HepG2 (cell line): ENCODE results near the gene RNF126. TPM values are rescaled to one million over a fixed set of nuclear protein-coding genes. Genes with fewer than 3 reads are reported as not detected.
A peak's percentile ranks its signal among the peaks of the same experiment; 100 is the strongest.

Experiments
- CCDC6 ChIP-seq: sonication (generic); formaldehyde crosslinking; IDR thresholded peaks from 2 replicates; pipeline ENCODE4 v1.8.1; 2022; ENCODE audit warnings: mild to moderate bottlenecking, missing genetic modification reagents, moderate library complexity
- CENPX ChIP-seq: sonication (generic); formaldehyde crosslinking; IDR thresholded peaks from 2 replicates; pipeline ENCODE4 v1.9.0; 2021; ENCODE audit warnings: mild to moderate bottlenecking, missing genetic modification reagents, moderate library complexity
- CSRNP2 ChIP-seq: sonication (generic); formaldehyde crosslinking; conservative IDR thresholded peaks from 2 replicates; pipeline ENCODE4 v1.8.0; 2022; ENCODE audit warnings: low read depth, missing genetic modification reagents
- DZIP1 ChIP-seq: sonication (generic); formaldehyde crosslinking; IDR thresholded peaks from 2 replicates; pipeline ENCODE4 v1.5.0; 2020; ENCODE audit warnings: mild to moderate bottlenecking, missing genetic modification reagents
- ERF ChIP-seq: IDR thresholded peaks from 2 replicates; pipeline ENCODE4 v1.6.1; 2018; ENCODE audit warnings: missing biosample characterization, missing genetic modification reagents
- FOXJ3 ChIP-seq: sonication (generic); formaldehyde crosslinking; IDR thresholded peaks from 2 replicates; pipeline ENCODE4 v1.4.0; 2020; ENCODE audit warnings: missing genetic modification reagents, mild to moderate bottlenecking, borderline replicate concordance
- FOXM1 ChIP-seq: sonication (generic); formaldehyde crosslinking; IDR thresholded peaks from 2 replicates; pipeline ENCODE4 v1.5.0; 2020; ENCODE audit warnings: missing genetic modification reagents
- FOXP1 ChIP-seq, 2 experiments: fragments of 450-650 bp in 1 of 2; IDR thresholded peaks; 2 replicates each; pipeline ENCODE4 v1.6.1; 2017 to 2018; ENCODE audit warnings: antibody characterized with exemption in 1 of 2
- KDM3A ChIP-seq: IDR thresholded peaks from 2 replicates; pipeline ENCODE4 v1.6.1; 2018; ENCODE audit warnings: low read depth, missing compliant biosample characterization
- MAFG ChIP-seq: sonication (generic); formaldehyde crosslinking; IDR thresholded peaks from 2 replicates; pipeline ENCODE4 v1.5.1; 2020; ENCODE audit warnings: mild to moderate bottlenecking, missing genetic modification reagents
- MAX ChIP-seq: IDR thresholded peaks from 2 replicates; pipeline ENCODE4 v1.6.1; 2012; ENCODE audit warnings: inconsistent platforms
- NBN ChIP-seq: fragments of 450-650 bp; conservative IDR thresholded peaks from 2 replicates; pipeline ENCODE4 v1.6.1; 2017
- PHF8 ChIP-seq: sonication (generic); formaldehyde crosslinking; IDR thresholded peaks from 2 replicates; pipeline ENCODE4 v1.5.0; 2020; ENCODE audit warnings: missing genetic modification reagents
- PLRG1 ChIP-seq: fragments of 450-650 bp; conservative IDR thresholded peaks from 2 replicates; pipeline ENCODE4 v1.6.1; 2016
- STAG1 ChIP-seq: sonication (generic); formaldehyde crosslinking; IDR thresholded peaks from 2 replicates; pipeline ENCODE4 v1.4.0; 2020; ENCODE audit warnings: missing genetic modification reagents
- ZBTB7A ChIP-seq: sonication (generic); formaldehyde crosslinking; IDR thresholded peaks from 2 replicates; pipeline ENCODE4 v1.8.0; 2022; ENCODE audit warnings: mild to moderate bottlenecking, missing genetic modification reagents
- ZNF101 ChIP-seq: sonication (generic); formaldehyde crosslinking; IDR thresholded peaks from 2 replicates; pipeline ENCODE4 v1.4.0; 2020; ENCODE audit warnings: mild to moderate bottlenecking, low read depth, missing genetic modification reagents, borderline replicate concordance
- ZNF264 ChIP-seq: sonication (generic); formaldehyde crosslinking; IDR thresholded peaks from 2 replicates; pipeline ENCODE4 v1.4.0; 2020; ENCODE audit warnings: missing genetic modification reagents
- ZNF644 ChIP-seq: IDR thresholded peaks from 2 replicates; pipeline ENCODE4 v1.6.1; 2016; ENCODE audit warnings: low read depth
- ZNF816 ChIP-seq: sonication (generic); formaldehyde crosslinking; IDR thresholded peaks from 2 replicates; pipeline ENCODE4 v1.8.0; 2022; ENCODE audit warnings: missing genetic modification reagents, mild to moderate bottlenecking, borderline replicate concordance
- polyA plus RNA-seq, 8 experiments: library from polyadenylated mRNA; depleted of rRNA in 3 of 8; stranded (reverse) in 7 of 8; unstranded in 1 of 8; fragments of >200 nt; fragmentation: Illumina TruSeq in 4 of 8; extraction: Trizol in 4 of 8; gene quantifications; 2 replicates each; pipeline versions ENCODE4 v1.2.1 to v1.2.3, GENCODE V29; 2011 to 2016; ENCODE audit warnings: low read depth in 4 of 8, missing spikeins in 1 of 8, mixed read lengths in 1 of 8; ENCODE audit not compliant: insufficient read depth in 1 of 8
- total RNA-seq, 5 experiments: library from RNA; depleted of rRNA; stranded (reverse); fragments of >200 nt; fragmentation: Illumina TruSeq; extraction: Trizol; gene quantifications; 2 replicates each; pipeline ENCODE4 v1.2.3, GENCODE V29; 2016; ENCODE audit warnings: low read depth in 1 of 5
- TF ChIP-seq, protein P1 (sequence below): sonication (generic); formaldehyde crosslinking; IDR thresholded peaks from 2 replicates; pipeline ENCODE4 v1.5.0; 2020; ENCODE audit warnings: mild to moderate bottlenecking, missing genetic modification reagents, moderate library complexity
- TF ChIP-seq, protein P2 (sequence below): sonication (generic); formaldehyde crosslinking; IDR thresholded peaks from 2 replicates; pipeline ENCODE4 v1.4.0; 2020; ENCODE audit warnings: missing genetic modification reagents, borderline replicate concordance

Gene RNF126
- total and polyA plus RNA-seq, 2 of the 13 experiments (the other 11 are each of a cell fraction or from before 2014, with no cell fraction given) = 23.2 to 34.0 TPM

- TF ChIP-seq MAFG = no peak
- peak; percentile 9 for TF ChIP-seq STAG1
- TF ChIP-seq KDM3A = no peak; the same call in 1 of the 2 replicates
- peak; percentile 40 for TF ChIP-seq ERF (CRISPR knock-in tag)
- no peak for TF ChIP-seq ZNF101 (CRISPR knock-in tag)
- no peak for TF ChIP-seq PLRG1
- no peak for TF ChIP-seq ZNF644
- TF ChIP-seq PHF8 (CRISPR knock-in tag) = peak; percentile 16
- TF ChIP-seq, protein P1, sequence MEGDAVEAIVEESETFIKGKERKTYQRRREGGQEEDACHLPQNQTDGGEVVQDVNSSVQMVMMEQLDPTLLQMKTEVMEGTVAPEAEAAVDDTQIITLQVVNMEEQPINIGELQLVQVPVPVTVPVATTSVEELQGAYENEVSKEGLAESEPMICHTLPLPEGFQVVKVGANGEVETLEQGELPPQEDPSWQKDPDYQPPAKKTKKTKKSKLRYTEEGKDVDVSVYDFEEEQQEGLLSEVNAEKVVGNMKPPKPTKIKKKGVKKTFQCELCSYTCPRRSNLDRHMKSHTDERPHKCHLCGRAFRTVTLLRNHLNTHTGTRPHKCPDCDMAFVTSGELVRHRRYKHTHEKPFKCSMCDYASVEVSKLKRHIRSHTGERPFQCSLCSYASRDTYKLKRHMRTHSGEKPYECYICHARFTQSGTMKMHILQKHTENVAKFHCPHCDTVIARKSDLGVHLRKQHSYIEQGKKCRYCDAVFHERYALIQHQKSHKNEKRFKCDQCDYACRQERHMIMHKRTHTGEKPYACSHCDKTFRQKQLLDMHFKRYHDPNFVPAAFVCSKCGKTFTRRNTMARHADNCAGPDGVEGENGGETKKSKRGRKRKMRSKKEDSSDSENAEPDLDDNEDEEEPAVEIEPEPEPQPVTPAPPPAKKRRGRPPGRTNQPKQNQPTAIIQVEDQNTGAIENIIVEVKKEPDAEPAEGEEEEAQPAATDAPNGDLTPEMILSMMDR (CRISPR knock-in tag) = peak; percentile 58
- TF ChIP-seq ZNF264 (CRISPR knock-in tag) = 0 out of 2 replicates have a peak, but pooled peaks have one; percentile 30
- no peak for TF ChIP-seq CENPX (CRISPR knock-in tag)
- no peak for TF ChIP-seq CCDC6 (CRISPR knock-in tag)
- no peak for TF ChIP-seq FOXJ3 (CRISPR knock-in tag)
- TF ChIP-seq MAX = peak; percentile 63; the same call in 1 of the 2 replicates
- no peak for TF ChIP-seq NBN
- TF ChIP-seq, protein P2, sequence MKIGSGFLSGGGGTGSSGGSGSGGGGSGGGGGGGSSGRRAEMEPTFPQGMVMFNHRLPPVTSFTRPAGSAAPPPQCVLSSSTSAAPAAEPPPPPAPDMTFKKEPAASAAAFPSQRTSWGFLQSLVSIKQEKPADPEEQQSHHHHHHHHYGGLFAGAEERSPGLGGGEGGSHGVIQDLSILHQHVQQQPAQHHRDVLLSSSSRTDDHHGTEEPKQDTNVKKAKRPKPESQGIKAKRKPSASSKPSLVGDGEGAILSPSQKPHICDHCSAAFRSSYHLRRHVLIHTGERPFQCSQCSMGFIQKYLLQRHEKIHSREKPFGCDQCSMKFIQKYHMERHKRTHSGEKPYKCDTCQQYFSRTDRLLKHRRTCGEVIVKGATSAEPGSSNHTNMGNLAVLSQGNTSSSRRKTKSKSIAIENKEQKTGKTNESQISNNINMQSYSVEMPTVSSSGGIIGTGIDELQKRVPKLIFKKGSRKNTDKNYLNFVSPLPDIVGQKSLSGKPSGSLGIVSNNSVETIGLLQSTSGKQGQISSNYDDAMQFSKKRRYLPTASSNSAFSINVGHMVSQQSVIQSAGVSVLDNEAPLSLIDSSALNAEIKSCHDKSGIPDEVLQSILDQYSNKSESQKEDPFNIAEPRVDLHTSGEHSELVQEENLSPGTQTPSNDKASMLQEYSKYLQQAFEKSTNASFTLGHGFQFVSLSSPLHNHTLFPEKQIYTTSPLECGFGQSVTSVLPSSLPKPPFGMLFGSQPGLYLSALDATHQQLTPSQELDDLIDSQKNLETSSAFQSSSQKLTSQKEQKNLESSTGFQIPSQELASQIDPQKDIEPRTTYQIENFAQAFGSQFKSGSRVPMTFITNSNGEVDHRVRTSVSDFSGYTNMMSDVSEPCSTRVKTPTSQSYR (CRISPR knock-in tag) = no peak
- 0 out of 2 replicates have a peak, but pooled peaks have one; percentile 44 for TF ChIP-seq ZBTB7A (CRISPR knock-in tag)
- no peak for TF ChIP-seq CSRNP2 (CRISPR knock-in tag)
- TF ChIP-seq FOXP1 (IDR thresholded peaks at IDR 0.05) = no peak
- TF ChIP-seq FOXP1 (CRISPR knock-in tag; IDR thresholded peaks at IDR 0.05) = no peak
- TF ChIP-seq DZIP1 = 0 out of 2 replicates have a peak, but pooled peaks have one; percentile 45
- no peak for TF ChIP-seq ZNF816 (CRISPR knock-in tag)
- TF ChIP-seq FOXM1 = no peak
These were observed 40.8 kb upstream of the RNF126 start (continued) for GRCh38 chr19:703651-704446.
